ENCODE results near the gene F11.

F11 gene

GRCh38 chr4:186221624-186222023 lies 44.4 kb upstream of the F11 start:
- H3K9me3 ChIP-seq (ENCODE audit: control insufficient read depth, insufficient read depth, low read length), result no peaks in the 10 kb centered on the region
- H3K27me3 ChIP-seq (ENCODE audit: control insufficient read depth, low read length), result no peaks in the 10 kb centered on the region
- H3K27ac ChIP-seq (ENCODE audit: low read depth, low read length), result no peak overlapping the region
- no peaks in the 10 kb centered on the region for H3K9me2 ChIP-seq (replicated peaks; ENCODE audit: control insufficient read depth, low read length)
- H3K36me3 ChIP-seq (ENCODE audit: control insufficient read depth, low read length), result no peaks in the 10 kb centered on the region
- H3F3A ChIP-seq (ENCODE audit: control insufficient read depth, insufficient read depth), result no peaks in the 10 kb centered on the region
- no peaks in the 10 kb centered on the region for H3K4me1 ChIP-seq (ENCODE audit: control insufficient read depth, low read length)
- no peaks in the 10 kb centered on the region for H4K20me1 ChIP-seq (ENCODE audit: control insufficient read depth, insufficient read depth, low read depth, low read length)
- no peak overlapping the region for H3K4me3 ChIP-seq (ENCODE audit: low read length)
- TF ChIP-seq CTCF (IDR thresholded peaks at IDR 0.05; ENCODE audit: low read depth, low read length, poor library complexity, severe bottlenecking) (no peak), EZH2phosphoT487 (IDR thresholded peaks at IDR 0.05; ENCODE audit: borderline replicate concordance, low read length) (no peak)
- H3K79me2 ChIP-seq (ENCODE audit: control insufficient read depth, low read length), result no peaks in the 10 kb centered on the region
- H3K4me2 ChIP-seq (ENCODE audit: low read length), result no peak overlapping the region

DNA sequence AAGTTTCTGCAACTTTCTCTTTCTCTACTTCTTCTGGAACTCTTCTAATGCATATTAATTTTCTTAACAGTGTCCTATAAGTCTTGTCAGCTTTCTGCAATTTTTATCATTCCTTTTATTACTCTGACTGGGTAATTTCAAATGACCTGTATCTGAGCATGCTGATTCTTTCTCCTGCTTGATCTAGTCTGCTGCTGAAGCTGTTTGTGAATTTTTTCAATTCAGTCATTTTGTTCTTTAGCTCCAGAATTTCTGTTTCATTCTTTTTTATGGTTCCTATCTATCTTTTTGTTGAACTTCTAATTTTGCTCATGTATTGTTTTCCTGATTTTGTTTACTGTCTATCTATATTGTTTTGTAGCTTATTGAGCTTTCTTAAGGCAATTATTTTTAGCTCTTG lies 40.1 kb upstream of the F11 start:
- Histone ChIP-seq H3K9me2 (replicated peaks; ENCODE audit: control insufficient read depth, low read length) (no peaks in the 10 kb centered on the region), H3K9me3 (ENCODE audit: control insufficient read depth, insufficient read depth, low read length) (no peaks in the 10 kb centered on the region), H3K79me2 (ENCODE audit: control insufficient read depth, low read length) (no peaks in the 10 kb centered on the region), H3K27me3 (ENCODE audit: control insufficient read depth, low read length) (0 out of 2 replicates have a peak, but pooled peaks cover 2% of the 10 kb centered on the region), H4K20me1 (ENCODE audit: control insufficient read depth, insufficient read depth, low read depth, low read length) (no peaks in the 10 kb centered on the region), H3K27ac (ENCODE audit: low read depth, low read length) (no peak overlapping the region), H3K4me2 (ENCODE audit: low read length) (no peak overlapping the region), H3K4me1 (ENCODE audit: control insufficient read depth, low read length) (no peaks in the 10 kb centered on the region), H3F3A (ENCODE audit: control insufficient read depth, insufficient read depth) (no peaks in the 10 kb centered on the region), H3K4me3 (ENCODE audit: low read length) (no peak overlapping the region), H3K36me3 (ENCODE audit: control insufficient read depth, low read length) (no peaks in the 10 kb centered on the region)
- TF ChIP-seq EZH2phosphoT487 (IDR thresholded peaks at IDR 0.05; ENCODE audit: borderline replicate concordance, low read length) (no peak), CTCF (IDR thresholded peaks at IDR 0.05; ENCODE audit: low read depth, low read length, poor library complexity, severe bottlenecking) (no peak)

- TF ChIP-seq EZH2phosphoT487 (IDR thresholded peaks at IDR 0.05; ENCODE audit: borderline replicate concordance, low read length) (no peak), CTCF (IDR thresholded peaks at IDR 0.05; ENCODE audit: low read depth, low read length, poor library complexity, severe bottlenecking) (no peak)
- Histone ChIP-seq H3K27me3 (ENCODE audit: control insufficient read depth, low read length) (0 out of 2 replicates have a peak, but pooled peaks cover 2% of the 10 kb centered on the region), H3K79me2 (ENCODE audit: control insufficient read depth, low read length) (no peaks in the 10 kb centered on the region), H4K20me1 (ENCODE audit: control insufficient read depth, insufficient read depth, low read depth, low read length) (no peaks in the 10 kb centered on the region), H3K36me3 (ENCODE audit: control insufficient read depth, low read length) (no peaks in the 10 kb centered on the region), H3K4me3 (ENCODE audit: low read length) (no peak overlapping the region), H3F3A (ENCODE audit: control insufficient read depth, insufficient read depth) (no peaks in the 10 kb centered on the region), H3K4me1 (ENCODE audit: control insufficient read depth, low read length) (no peaks in the 10 kb centered on the region), H3K27ac (ENCODE audit: low read depth, low read length) (no peak overlapping the region), H3K4me2 (ENCODE audit: low read length) (no peak overlapping the region), H3K9me3 (ENCODE audit: control insufficient read depth, insufficient read depth, low read length) (no peaks in the 10 kb centered on the region), H3K9me2 (replicated peaks; ENCODE audit: control insufficient read depth, low read length) (no peaks in the 10 kb centered on the region)
These were observed 39.3 kb upstream of the F11 start for GRCh38 chr4:186226521-186227189.
